Loucy (cell line): ENCODE results near the gene TTL.

ENCODE experiments used
- H2AFZ ChIP-seq: fragments of 200-600 bp; sonication (generic); 2 replicates; pipeline ENCODE4 v1.6.0; 2016; ENCODE audit warnings: antibody characterized with exemption, mild to moderate bottlenecking, low read length, moderate library complexity
- H3F3A ChIP-seq: fragments of 200-600 bp; 2 replicates; pipeline ENCODE4 v1.6.0; 2016; ENCODE audit warnings: antibody characterized with exemption, low read depth, mild to moderate bottlenecking
- H3K27me3 ChIP-seq: fragments of 200-600 bp; sonication (generic); 2 replicates; pipeline ENCODE4 v1.6.1; 2014; ENCODE audit warnings: low read length, mild to moderate bottlenecking; ENCODE audit not compliant: insufficient read depth, poor library complexity, severe bottlenecking
- H3K36me3 ChIP-seq: fragments of 200-600 bp; sonication (generic); 2 replicates; pipeline ENCODE4 v1.6.1; 2016; ENCODE audit warnings: low read length; ENCODE audit not compliant: insufficient read depth
- H3K4me1 ChIP-seq: fragments of 200-600 bp; sonication (generic); 2 replicates; pipeline ENCODE4 v1.5.1; 2014; ENCODE audit warnings: low read length, mild to moderate bottlenecking; ENCODE audit not compliant: insufficient read depth, poor library complexity, severe bottlenecking
- H3K4me2 ChIP-seq: fragments of 200-600 bp; sonication (generic); 2 replicates; pipeline ENCODE4 v1.6.0; 2014; ENCODE audit warnings: antibody characterized with exemption, low read length, low read depth, mild to moderate bottlenecking; ENCODE audit not compliant: poor library complexity, severe bottlenecking
- H3K4me3 ChIP-seq: fragments of 200-600 bp; sonication (generic); 2 replicates; pipeline ENCODE4 v1.5.1; 2014; ENCODE audit warnings: low read length, mild to moderate bottlenecking, mixed read lengths; ENCODE audit not compliant: poor library complexity, severe bottlenecking
- H3K79me2 ChIP-seq: fragments of 200-600 bp; sonication (generic); 2 replicates; pipeline ENCODE4 v1.6.1; 2014; ENCODE audit warnings: low read length; ENCODE audit not compliant: insufficient read depth
- H3K9ac ChIP-seq: fragments of 200-600 bp; sonication (generic); 2 replicates; pipeline ENCODE4 v1.6.0; 2014; ENCODE audit warnings: mild to moderate bottlenecking, low read depth, low read length, moderate library complexity; ENCODE audit not compliant: poor library complexity, severe bottlenecking
- H3K9me2 ChIP-seq: fragments of 200-600 bp; sonication (generic); replicated peaks from 2 replicates; pipeline ENCODE4 v1.6.1; 2016; ENCODE audit warnings: low read depth, low read length, mixed read lengths
- H3K9me3 ChIP-seq: fragments of 200-600 bp; sonication (generic); 2 replicates; pipeline ENCODE4 v1.6.1; 2014; ENCODE audit warnings: mild to moderate bottlenecking, antibody characterized with exemption, low read length, low read depth; ENCODE audit not compliant: insufficient read depth
- H4K20me1 ChIP-seq: fragments of 200-600 bp; sonication (generic); 2 replicates; pipeline ENCODE4 v1.6.0; 2014; ENCODE audit warnings: antibody characterized with exemption, low read length, mild to moderate bottlenecking; ENCODE audit not compliant: insufficient read depth, poor library complexity, severe bottlenecking
- CTCF ChIP-seq: fragments of 200-600 bp; sonication (generic); conservative IDR thresholded peaks from 2 replicates; pipeline ENCODE4 v1.5.1; 2014; ENCODE audit warnings: mild to moderate bottlenecking, antibody characterized with exemption, low read length
- EZH2phosphoT487 ChIP-seq: fragments of 200-600 bp; IDR thresholded peaks from 2 replicates; pipeline ENCODE4 v1.6.1; 2018; ENCODE audit warnings: antibody characterized with exemption, mild to moderate bottlenecking, moderate library complexity, borderline replicate concordance

The TTL gene

GRCh38 chr2:112542984-112543661, 61.2 kb downstream of the TTL start:
- H4K20me1 ChIP-seq, result peaks cover 32% of the 10 kb centered on the region
- H3K27me3 ChIP-seq, result no peaks in the 10 kb centered on the region
- peak overlapping the region; percentile 90 for H3K4me3 ChIP-seq
- peaks cover 14% of the 10 kb centered on the region; the same call in 1 of the 2 replicates for H3K36me3 ChIP-seq
- TF ChIP-seq CTCF (no peak), EZH2phosphoT487 (no peak)
- peaks cover 39% of the 10 kb centered on the region for H3K79me2 ChIP-seq
- H3K4me2 ChIP-seq, result peak overlapping the region; percentile 96
- H3K9me3 ChIP-seq, result no peaks in the 10 kb centered on the region
- no peaks in the 10 kb centered on the region for H3K9me2 ChIP-seq
- H3K4me1 ChIP-seq, result peaks cover 36% of the 10 kb centered on the region
- H3K9ac ChIP-seq, result peak overlapping the region; percentile 87
- H2AFZ ChIP-seq, result peak overlapping the region; percentile 98
- H3F3A ChIP-seq, result no peaks in the 10 kb centered on the region

- Histone ChIP-seq H3K36me3 (peaks cover 51% of the 10 kb centered on the region), H3K4me2 (no peak overlapping the region), H3K4me3 (no peak overlapping the region), H3K9me2 (no peaks in the 10 kb centered on the region), H3K9ac (no peak overlapping the region), H3F3A (no peaks in the 10 kb centered on the region), H3K4me1 (peaks cover 26% of the 10 kb centered on the region), H4K20me1 (peaks cover 32% of the 10 kb centered on the region), H3K27me3 (no peaks in the 10 kb centered on the region), H2AFZ (no peak overlapping the region), H3K79me2 (peaks cover 37% of the 10 kb centered on the region), H3K9me3 (no peaks in the 10 kb centered on the region)
- TF ChIP-seq EZH2phosphoT487 (no peak), CTCF (no peak)
Measured at GRCh38 chr2:112547333-112547732, 65.4 kb downstream of the TTL start.

- H3K4me2 ChIP-seq, result no peak overlapping the region
- no peak overlapping the region for H3K9ac ChIP-seq
- no peak overlapping the region for H3K4me3 ChIP-seq
- H4K20me1 ChIP-seq, result peaks cover 17% of the 10 kb centered on the region
- H3K4me1 ChIP-seq, result peaks cover 18% of the 10 kb centered on the region
- H3K79me2 ChIP-seq, result peaks cover 21% of the 10 kb centered on the region
- H3K9me2 ChIP-seq, result no peaks in the 10 kb centered on the region
- peaks cover 66% of the 10 kb centered on the region for H3K36me3 ChIP-seq
- no peaks in the 10 kb centered on the region for H3K9me3 ChIP-seq
- no peak overlapping the region for H2AFZ ChIP-seq
- H3K27me3 ChIP-seq, result no peaks in the 10 kb centered on the region
- TF ChIP-seq EZH2phosphoT487 (no peak), CTCF (no peak)
- no peaks in the 10 kb centered on the region for H3F3A ChIP-seq
Measured at GRCh38 chr2:112548980-112549379, 67.0 kb downstream of the TTL start.
